Measurements from ENCODE around the gene DCP1A.

DCP1A gene

GRCh38 chr3:53250453-53250852 is 96.9 kb downstream of the DCP1A start:
- no peak for DNase-seq (ENCODE audit: low read depth in 2 of 2)
- H3K4me3 ChIP-seq (replicated peaks in 1 of 2; ENCODE audit: low read depth in 2 of 2, low read length in 2 of 2) = no peak overlapping the region
- TF ChIP-seq CTCF (IDR thresholded peaks at IDR 0.05; ENCODE audit: low read depth, low read length) = no peak

- no peak for TF ChIP-seq CTCF (IDR thresholded peaks at IDR 0.05; ENCODE audit: low read depth, low read length)
- no peak for DNase-seq (ENCODE audit: low read depth in 2 of 2)
- no peak overlapping the region for H3K4me3 ChIP-seq (replicated peaks in 1 of 2; ENCODE audit: low read depth in 2 of 2, low read length in 2 of 2)
Observed at GRCh38 chr3:53248161-53248560, 99.2 kb downstream of the DCP1A start.

- no peak for DNase-seq (ENCODE audit: low read depth in 2 of 2)
- no peak overlapping the region for H3K4me3 ChIP-seq (replicated peaks in 1 of 2; ENCODE audit: low read depth in 2 of 2, low read length in 2 of 2)
- TF ChIP-seq CTCF (IDR thresholded peaks at IDR 0.05; ENCODE audit: low read depth, low read length) = no peak
Observed at GRCh38 chr3:53247619-53248018, 99.7 kb downstream of the DCP1A start.

GRCh38 chr3:53244271-53244670 is 103.1 kb downstream of the DCP1A start:
- no peak for DNase-seq (ENCODE audit: low read depth in 2 of 2)
- no peak overlapping the region for H3K4me3 ChIP-seq (replicated peaks in 1 of 2; ENCODE audit: low read depth in 2 of 2, low read length in 2 of 2)
- TF ChIP-seq CTCF (IDR thresholded peaks at IDR 0.05; ENCODE audit: low read depth, low read length) = no peak

GRCh38 chr3:53243785-53244184 is 103.6 kb downstream of the DCP1A start:
- no peak for TF ChIP-seq CTCF (IDR thresholded peaks at IDR 0.05; ENCODE audit: low read depth, low read length)
- no peak for DNase-seq (ENCODE audit: low read depth in 2 of 2)
- H3K4me3 ChIP-seq (replicated peaks in 1 of 2; ENCODE audit: low read depth in 2 of 2, low read length in 2 of 2) = no peak overlapping the region

- TF ChIP-seq CTCF (IDR thresholded peaks at IDR 0.05; ENCODE audit: low read depth, low read length) = no peak
- peak; percentile 47 to 69 for DNase-seq (ENCODE audit: low read depth in 2 of 2)
- no peak overlapping the region for H3K4me3 ChIP-seq (replicated peaks in 1 of 2; ENCODE audit: low read depth in 2 of 2, low read length in 2 of 2)
Observed at GRCh38 chr3:53243165-53243564, 104.2 kb downstream of the DCP1A start.

- peak; percentile 29 to 32 for DNase-seq (ENCODE audit: low read depth in 2 of 2)
- no peak overlapping the region for H3K4me3 ChIP-seq (replicated peaks in 1 of 2; ENCODE audit: low read depth in 2 of 2, low read length in 2 of 2)
- no peak for TF ChIP-seq CTCF (IDR thresholded peaks at IDR 0.05; ENCODE audit: low read depth, low read length)
Observed at GRCh38 chr3:53242642-53243041, 104.7 kb downstream of the DCP1A start.
